ENCODE data around the gene TRIM32. TPM values are rescaled to one million over a fixed set of nuclear protein-coding genes. Genes with fewer than 3 reads are reported as not detected.

The TRIM32 gene
- total RNA-seq, 2 experiments from 2014 or later, result 4.4 to 5.8 TPM

- Histone ChIP-seq H3K27me3 (ENCODE audit: control insufficient read depth in 1 of 2, insufficient read depth in 2 of 2, low read length in 2 of 2) (no peaks in the 10 kb centered on the region), H3K27ac (ENCODE audit: low read depth in 1 of 2, low read length in 2 of 2) (no peak overlapping the region), H3K4me1 (ENCODE audit: insufficient read depth, low read length) (no peaks in the 10 kb centered on the region), H3K36me3 (ENCODE audit: insufficient read depth, low read length) (no peaks in the 10 kb centered on the region), H3K4me3 (ENCODE audit: low read length) (no peak overlapping the region), H3K9me3 (ENCODE audit: control insufficient read depth in 1 of 2, insufficient read depth in 1 of 2, low read length in 2 of 2) (peaks cover 0 to 14% of the 10 kb centered on the region in 2 experiments)
- Mint-ChIP-seq H3K36me3 (ENCODE audit: low read depth) (peaks cover 17% of the 10 kb centered on the region), H3K4me1 (ENCODE audit: low read depth) (no peaks in the 10 kb centered on the region), H3K27me3 (no peaks in the 10 kb centered on the region), H3K27ac (no peak overlapping the region), H3K4me3 (no peak overlapping the region), H3K9me3 (peaks cover 9% of the 10 kb centered on the region)
- intact Hi-C loops (cut with DNase I, micrococcal nuclease), result no loop called here
- no peak for ATAC-seq (ENCODE audit: poor library complexity)
- ChIA-PET CTCF (interaction anchor here (0.6 to 0.9 kb wide), 2 partner anchors 9 to 12 kb away, joined by 3 read pairs; no protein-coding TSS in a partner anchor), POLR2A (no interaction called here)
- no peak for DNase-seq
- no peak for TF ChIP-seq CTCF (IDR thresholded peaks at IDR 0.05)
Observed at GRCh38 chr9:116668970-116669695, 18.0 kb upstream of the TRIM32 start.

GRCh38 chr9:116671605-116672004 lies 15.5 kb upstream of the TRIM32 start:
- DNase-seq, result no peak
- Histone ChIP-seq H3K4me3 (ENCODE audit: low read length) (no peak overlapping the region), H3K9me3 (ENCODE audit: control insufficient read depth in 1 of 2, insufficient read depth in 1 of 2, low read length in 2 of 2) (peaks cover 4 to 14% of the 10 kb centered on the region in 2 experiments), H3K36me3 (ENCODE audit: insufficient read depth, low read length) (no peaks in the 10 kb centered on the region), H3K27me3 (ENCODE audit: control insufficient read depth in 1 of 2, insufficient read depth in 2 of 2, low read length in 2 of 2) (no peaks in the 10 kb centered on the region), H3K4me1 (ENCODE audit: insufficient read depth, low read length) (no peaks in the 10 kb centered on the region), H3K27ac (ENCODE audit: low read depth in 1 of 2, low read length in 2 of 2) (no peak overlapping the region)
- H3K27ac Mint-ChIP-seq, result no peak overlapping the region
- peaks cover 22% of the 10 kb centered on the region for H3K36me3 Mint-ChIP-seq (ENCODE audit: low read depth)
- ChIA-PET CTCF (interaction anchor here (1.2 kb wide), 1 partner anchor 23 kb away, joined by 3 read pairs; no protein-coding TSS in a partner anchor), POLR2A (no interaction called here)
- no peaks in the 10 kb centered on the region for H3K4me1 Mint-ChIP-seq (ENCODE audit: low read depth)
- H3K4me3 Mint-ChIP-seq, result no peak overlapping the region
- intact Hi-C loops (cut with DNase I, micrococcal nuclease), result no loop called here
- TF ChIP-seq CTCF (IDR thresholded peaks at IDR 0.05), result no peak
- H3K9me3 Mint-ChIP-seq, result peaks cover 9% of the 10 kb centered on the region
- ATAC-seq (ENCODE audit: poor library complexity), result no peak
- no peaks in the 10 kb centered on the region for H3K27me3 Mint-ChIP-seq

- Histone ChIP-seq H3K4me1 (ENCODE audit: insufficient read depth, low read length) (no peaks in the 10 kb centered on the region), H3K27ac (ENCODE audit: low read depth in 1 of 2, low read length in 2 of 2) (no peak overlapping the region), H3K9me3 (ENCODE audit: control insufficient read depth in 1 of 2, insufficient read depth in 1 of 2, low read length in 2 of 2) (peaks cover 4 to 14% of the 10 kb centered on the region in 2 experiments), H3K36me3 (ENCODE audit: insufficient read depth, low read length) (no peaks in the 10 kb centered on the region), H3K27me3 (ENCODE audit: control insufficient read depth in 1 of 2, insufficient read depth in 2 of 2, low read length in 2 of 2) (no peaks in the 10 kb centered on the region), H3K4me3 (ENCODE audit: low read length) (no peak overlapping the region)
- Mint-ChIP-seq H3K36me3 (ENCODE audit: low read depth) (peaks cover 22% of the 10 kb centered on the region), H3K4me3 (no peak overlapping the region), H3K27me3 (no peaks in the 10 kb centered on the region), H3K27ac (no peak overlapping the region), H3K4me1 (ENCODE audit: low read depth) (no peaks in the 10 kb centered on the region), H3K9me3 (peaks cover 9% of the 10 kb centered on the region)
- TF ChIP-seq CTCF (IDR thresholded peaks at IDR 0.05), result no peak
- no peak for DNase-seq
- ATAC-seq (ENCODE audit: poor library complexity), result no peak
- POLR2A ChIA-PET, result interaction anchor here (1.2 kb wide), 1 partner anchor 17 kb away, joined by 3 read pairs; no protein-coding TSS in a partner anchor
- CTCF ChIA-PET, result no interaction called here
- intact Hi-C loops (cut with DNase I, micrococcal nuclease), result no loop called here
Observed at GRCh38 chr9:116673375-116673774, 13.7 kb upstream of the TRIM32 start.

Measured in CD4-positive, alpha-beta T cell (primary cell).